T-helper 2 cell (primary cell): ENCODE measurements around the gene VASH1.

Experiments used
- DNase-seq, 5 experiments: peaks; one replicate each; pipeline versions ENCODE4 v3.0.0 to v3.0.0-alpha.2; 2012 to 2022

The VASH1 gene

GRCh38 chr14:76832503-76832988, 71.3 kb downstream of the VASH1 start:
- no peak for DNase-seq
